HEK293 (cell line): ENCODE results near the gene IFT43.

Experiments used
- BCL11A ChIP-seq: fragments of 450-650 bp; formaldehyde crosslinking; IDR thresholded peaks from 2 replicates; pipeline ENCODE4 v1.5.1; 2016; ENCODE audit warnings: low read depth, missing biosample characterization, missing genetic modification characterization
- KLF16 ChIP-seq: fragments of 450-650 bp; formaldehyde crosslinking; IDR thresholded peaks from 2 replicates; pipeline ENCODE4 v1.5.1; 2017; ENCODE audit warnings: missing biosample characterization, missing genetic modification characterization
- KLF9 ChIP-seq: fragments of 450-650 bp; formaldehyde crosslinking; IDR thresholded peaks from 2 replicates; pipeline ENCODE4 v1.5.1; 2016; ENCODE audit warnings: missing biosample characterization, missing genetic modification characterization, low read depth
- TCF7L2 ChIP-seq: IDR thresholded peaks from 2 replicates; pipeline ENCODE4 v1.6.1; 2011; ENCODE audit warnings: low read depth, mild to moderate bottlenecking, inconsistent platforms, low read length, moderate library complexity, borderline replicate concordance
- ZNF707 ChIP-seq: fragments of 450-650 bp; formaldehyde crosslinking; IDR thresholded peaks from 2 replicates; pipeline ENCODE4 v1.5.1; 2016; ENCODE audit warnings: missing biosample characterization, missing genetic modification characterization
- TF ChIP-seq, protein P1 (sequence below): sonication (generic); formaldehyde crosslinking; IDR thresholded peaks from 2 replicates; pipeline ENCODE4 v1.8.1; 2022; ENCODE audit warnings: mild to moderate bottlenecking, moderate library complexity, missing genetic modification reagents
- TF ChIP-seq, protein P2 (sequence below): fragments of 450-650 bp; formaldehyde crosslinking; conservative IDR thresholded peaks from 2 replicates; pipeline ENCODE4 v1.5.1; 2016; ENCODE audit warnings: low read depth, missing biosample characterization, missing genetic modification characterization
- TF ChIP-seq, protein P3 (sequence below): fragments of 450-650 bp; formaldehyde crosslinking; IDR thresholded peaks from 2 replicates; pipeline ENCODE4 v1.5.1; 2016; ENCODE audit warnings: missing biosample characterization, missing genetic modification characterization
- TF ChIP-seq, protein P4 (sequence below): fragments of 450-650 bp; formaldehyde crosslinking; IDR thresholded peaks from 2 replicates; pipeline ENCODE4 v1.5.1; 2016; ENCODE audit warnings: missing biosample characterization, missing genetic modification characterization
- TF ChIP-seq, protein P5 (sequence below): fragments of 450-650 bp; formaldehyde crosslinking; IDR thresholded peaks from 2 replicates; pipeline ENCODE4 v1.5.1; 2016; ENCODE audit warnings: missing biosample characterization, missing genetic modification characterization
- TF ChIP-seq, protein P6 (sequence below): fragments of 450-650 bp; formaldehyde crosslinking; IDR thresholded peaks from 2 replicates; pipeline ENCODE4 v1.5.1; 2017; ENCODE audit warnings: missing biosample characterization, missing genetic modification characterization
- TF ChIP-seq, protein P7 (sequence below): fragments of 450-650 bp; formaldehyde crosslinking; optimal IDR thresholded peaks from 2 replicates; pipeline ENCODE3; 2016; ENCODE audit warnings: missing biosample characterization, mild to moderate bottlenecking, missing genetic modification characterization
- TF ChIP-seq, protein P8 (sequence below): fragments of 450-650 bp; formaldehyde crosslinking; IDR thresholded peaks from 2 replicates; pipeline ENCODE4 v1.5.1; 2016; ENCODE audit warnings: missing biosample characterization, missing genetic modification characterization

DNA sequence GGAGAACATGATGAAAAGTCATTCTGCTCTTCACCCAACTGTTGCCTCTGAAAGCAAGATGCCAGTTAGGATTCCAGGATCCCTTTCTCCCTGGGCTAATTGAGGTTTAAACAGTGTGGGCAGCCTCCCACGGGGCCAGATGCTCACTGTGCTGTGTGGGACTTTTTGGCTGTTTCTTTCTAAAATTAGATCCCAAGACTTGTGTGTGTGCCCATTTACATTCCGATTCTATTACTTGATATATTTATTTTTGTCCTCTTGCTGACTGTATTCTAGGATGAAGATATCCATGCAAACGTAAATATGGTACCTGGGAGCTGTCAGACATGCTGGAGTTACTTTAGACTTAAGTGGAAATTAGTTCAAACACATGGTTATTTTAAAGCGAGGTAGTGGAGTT lies 6.2 kb downstream of the IFT43 start:
- TF ChIP-seq, protein P1, sequence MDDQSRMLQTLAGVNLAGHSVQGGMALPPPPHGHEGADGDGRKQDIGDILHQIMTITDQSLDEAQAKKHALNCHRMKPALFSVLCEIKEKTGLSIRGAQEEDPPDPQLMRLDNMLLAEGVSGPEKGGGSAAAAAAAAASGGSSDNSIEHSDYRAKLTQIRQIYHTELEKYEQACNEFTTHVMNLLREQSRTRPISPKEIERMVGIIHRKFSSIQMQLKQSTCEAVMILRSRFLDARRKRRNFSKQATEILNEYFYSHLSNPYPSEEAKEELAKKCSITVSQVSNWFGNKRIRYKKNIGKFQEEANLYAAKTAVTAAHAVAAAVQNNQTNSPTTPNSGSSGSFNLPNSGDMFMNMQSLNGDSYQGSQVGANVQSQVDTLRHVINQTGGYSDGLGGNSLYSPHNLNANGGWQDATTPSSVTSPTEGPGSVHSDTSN (CRISPR knock-in tag) = no peak
- TF ChIP-seq, protein P2, sequence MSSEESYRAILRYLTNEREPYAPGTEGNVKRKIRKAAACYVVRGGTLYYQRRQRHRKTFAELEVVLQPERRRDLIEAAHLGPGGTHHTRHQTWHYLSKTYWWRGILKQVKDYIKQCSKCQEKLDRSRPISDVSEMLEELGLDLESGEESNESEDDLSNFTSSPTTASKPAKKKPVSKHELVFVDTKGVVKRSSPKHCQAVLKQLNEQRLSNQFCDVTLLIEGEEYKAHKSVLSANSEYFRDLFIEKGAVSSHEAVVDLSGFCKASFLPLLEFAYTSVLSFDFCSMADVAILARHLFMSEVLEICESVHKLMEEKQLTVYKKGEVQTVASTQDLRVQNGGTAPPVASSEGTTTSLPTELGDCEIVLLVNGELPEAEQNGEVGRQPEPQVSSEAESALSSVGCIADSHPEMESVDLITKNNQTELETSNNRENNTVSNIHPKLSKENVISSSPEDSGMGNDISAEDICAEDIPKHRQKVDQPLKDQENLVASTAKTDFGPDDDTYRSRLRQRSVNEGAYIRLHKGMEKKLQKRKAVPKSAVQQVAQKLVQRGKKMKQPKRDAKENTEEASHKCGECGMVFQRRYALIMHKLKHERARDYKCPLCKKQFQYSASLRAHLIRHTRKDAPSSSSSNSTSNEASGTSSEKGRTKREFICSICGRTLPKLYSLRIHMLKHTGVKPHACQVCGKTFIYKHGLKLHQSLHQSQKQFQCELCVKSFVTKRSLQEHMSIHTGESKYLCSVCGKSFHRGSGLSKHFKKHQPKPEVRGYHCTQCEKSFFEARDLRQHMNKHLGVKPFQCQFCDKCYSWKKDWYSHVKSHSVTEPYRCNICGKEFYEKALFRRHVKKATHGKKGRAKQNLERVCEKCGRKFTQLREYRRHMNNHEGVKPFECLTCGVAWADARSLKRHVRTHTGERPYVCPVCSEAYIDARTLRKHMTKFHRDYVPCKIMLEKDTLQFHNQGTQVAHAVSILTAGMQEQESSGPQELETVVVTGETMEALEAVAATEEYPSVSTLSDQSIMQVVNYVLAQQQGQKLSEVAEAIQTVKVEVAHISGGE (tag by site-specific recombination) = no peak
- TF ChIP-seq, protein P3, sequence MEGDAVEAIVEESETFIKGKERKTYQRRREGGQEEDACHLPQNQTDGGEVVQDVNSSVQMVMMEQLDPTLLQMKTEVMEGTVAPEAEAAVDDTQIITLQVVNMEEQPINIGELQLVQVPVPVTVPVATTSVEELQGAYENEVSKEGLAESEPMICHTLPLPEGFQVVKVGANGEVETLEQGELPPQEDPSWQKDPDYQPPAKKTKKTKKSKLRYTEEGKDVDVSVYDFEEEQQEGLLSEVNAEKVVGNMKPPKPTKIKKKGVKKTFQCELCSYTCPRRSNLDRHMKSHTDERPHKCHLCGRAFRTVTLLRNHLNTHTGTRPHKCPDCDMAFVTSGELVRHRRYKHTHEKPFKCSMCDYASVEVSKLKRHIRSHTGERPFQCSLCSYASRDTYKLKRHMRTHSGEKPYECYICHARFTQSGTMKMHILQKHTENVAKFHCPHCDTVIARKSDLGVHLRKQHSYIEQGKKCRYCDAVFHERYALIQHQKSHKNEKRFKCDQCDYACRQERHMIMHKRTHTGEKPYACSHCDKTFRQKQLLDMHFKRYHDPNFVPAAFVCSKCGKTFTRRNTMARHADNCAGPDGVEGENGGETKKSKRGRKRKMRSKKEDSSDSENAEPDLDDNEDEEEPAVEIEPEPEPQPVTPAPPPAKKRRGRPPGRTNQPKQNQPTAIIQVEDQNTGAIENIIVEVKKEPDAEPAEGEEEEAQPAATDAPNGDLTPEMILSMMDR (tag by site-specific recombination) = no peak
- TF ChIP-seq, protein P4, sequence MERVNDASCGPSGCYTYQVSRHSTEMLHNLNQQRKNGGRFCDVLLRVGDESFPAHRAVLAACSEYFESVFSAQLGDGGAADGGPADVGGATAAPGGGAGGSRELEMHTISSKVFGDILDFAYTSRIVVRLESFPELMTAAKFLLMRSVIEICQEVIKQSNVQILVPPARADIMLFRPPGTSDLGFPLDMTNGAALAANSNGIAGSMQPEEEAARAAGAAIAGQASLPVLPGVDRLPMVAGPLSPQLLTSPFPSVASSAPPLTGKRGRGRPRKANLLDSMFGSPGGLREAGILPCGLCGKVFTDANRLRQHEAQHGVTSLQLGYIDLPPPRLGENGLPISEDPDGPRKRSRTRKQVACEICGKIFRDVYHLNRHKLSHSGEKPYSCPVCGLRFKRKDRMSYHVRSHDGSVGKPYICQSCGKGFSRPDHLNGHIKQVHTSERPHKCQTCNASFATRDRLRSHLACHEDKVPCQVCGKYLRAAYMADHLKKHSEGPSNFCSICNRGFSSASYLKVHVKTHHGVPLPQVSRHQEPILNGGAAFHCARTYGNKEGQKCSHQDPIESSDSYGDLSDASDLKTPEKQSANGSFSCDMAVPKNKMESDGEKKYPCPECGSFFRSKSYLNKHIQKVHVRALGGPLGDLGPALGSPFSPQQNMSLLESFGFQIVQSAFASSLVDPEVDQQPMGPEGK (tag by site-specific recombination) = no peak
- TF ChIP-seq, protein P5, sequence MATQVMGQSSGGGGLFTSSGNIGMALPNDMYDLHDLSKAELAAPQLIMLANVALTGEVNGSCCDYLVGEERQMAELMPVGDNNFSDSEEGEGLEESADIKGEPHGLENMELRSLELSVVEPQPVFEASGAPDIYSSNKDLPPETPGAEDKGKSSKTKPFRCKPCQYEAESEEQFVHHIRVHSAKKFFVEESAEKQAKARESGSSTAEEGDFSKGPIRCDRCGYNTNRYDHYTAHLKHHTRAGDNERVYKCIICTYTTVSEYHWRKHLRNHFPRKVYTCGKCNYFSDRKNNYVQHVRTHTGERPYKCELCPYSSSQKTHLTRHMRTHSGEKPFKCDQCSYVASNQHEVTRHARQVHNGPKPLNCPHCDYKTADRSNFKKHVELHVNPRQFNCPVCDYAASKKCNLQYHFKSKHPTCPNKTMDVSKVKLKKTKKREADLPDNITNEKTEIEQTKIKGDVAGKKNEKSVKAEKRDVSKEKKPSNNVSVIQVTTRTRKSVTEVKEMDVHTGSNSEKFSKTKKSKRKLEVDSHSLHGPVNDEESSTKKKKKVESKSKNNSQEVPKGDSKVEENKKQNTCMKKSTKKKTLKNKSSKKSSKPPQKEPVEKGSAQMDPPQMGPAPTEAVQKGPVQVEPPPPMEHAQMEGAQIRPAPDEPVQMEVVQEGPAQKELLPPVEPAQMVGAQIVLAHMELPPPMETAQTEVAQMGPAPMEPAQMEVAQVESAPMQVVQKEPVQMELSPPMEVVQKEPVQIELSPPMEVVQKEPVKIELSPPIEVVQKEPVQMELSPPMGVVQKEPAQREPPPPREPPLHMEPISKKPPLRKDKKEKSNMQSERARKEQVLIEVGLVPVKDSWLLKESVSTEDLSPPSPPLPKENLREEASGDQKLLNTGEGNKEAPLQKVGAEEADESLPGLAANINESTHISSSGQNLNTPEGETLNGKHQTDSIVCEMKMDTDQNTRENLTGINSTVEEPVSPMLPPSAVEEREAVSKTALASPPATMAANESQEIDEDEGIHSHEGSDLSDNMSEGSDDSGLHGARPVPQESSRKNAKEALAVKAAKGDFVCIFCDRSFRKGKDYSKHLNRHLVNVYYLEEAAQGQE (tag by site-specific recombination) = no peak
- TF ChIP-seq TCF7L2 = no peak
- TF ChIP-seq BCL11A (tag by site-specific recombination) = no peak
- TF ChIP-seq, protein P6, sequence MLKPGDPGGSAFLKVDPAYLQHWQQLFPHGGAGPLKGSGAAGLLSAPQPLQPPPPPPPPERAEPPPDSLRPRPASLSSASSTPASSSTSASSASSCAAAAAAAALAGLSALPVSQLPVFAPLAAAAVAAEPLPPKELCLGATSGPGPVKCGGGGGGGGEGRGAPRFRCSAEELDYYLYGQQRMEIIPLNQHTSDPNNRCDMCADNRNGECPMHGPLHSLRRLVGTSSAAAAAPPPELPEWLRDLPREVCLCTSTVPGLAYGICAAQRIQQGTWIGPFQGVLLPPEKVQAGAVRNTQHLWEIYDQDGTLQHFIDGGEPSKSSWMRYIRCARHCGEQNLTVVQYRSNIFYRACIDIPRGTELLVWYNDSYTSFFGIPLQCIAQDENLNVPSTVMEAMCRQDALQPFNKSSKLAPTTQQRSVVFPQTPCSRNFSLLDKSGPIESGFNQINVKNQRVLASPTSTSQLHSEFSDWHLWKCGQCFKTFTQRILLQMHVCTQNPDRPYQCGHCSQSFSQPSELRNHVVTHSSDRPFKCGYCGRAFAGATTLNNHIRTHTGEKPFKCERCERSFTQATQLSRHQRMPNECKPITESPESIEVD (tag by site-specific recombination) = no peak
- no peak for TF ChIP-seq ZNF707 (tag by site-specific recombination)
- TF ChIP-seq, protein P7, sequence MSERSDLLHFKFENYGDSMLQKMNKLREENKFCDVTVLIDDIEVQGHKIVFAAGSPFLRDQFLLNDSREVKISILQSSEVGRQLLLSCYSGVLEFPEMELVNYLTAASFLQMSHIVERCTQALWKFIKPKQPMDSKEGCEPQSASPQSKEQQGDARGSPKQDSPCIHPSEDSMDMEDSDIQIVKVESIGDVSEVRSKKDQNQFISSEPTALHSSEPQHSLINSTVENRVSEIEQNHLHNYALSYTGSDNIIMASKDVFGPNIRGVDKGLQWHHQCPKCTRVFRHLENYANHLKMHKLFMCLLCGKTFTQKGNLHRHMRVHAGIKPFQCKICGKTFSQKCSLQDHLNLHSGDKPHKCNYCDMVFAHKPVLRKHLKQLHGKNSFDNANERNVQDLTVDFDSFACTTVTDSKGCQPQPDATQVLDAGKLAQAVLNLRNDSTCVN (tag by site-specific recombination) = no peak
- TF ChIP-seq, protein P8, sequence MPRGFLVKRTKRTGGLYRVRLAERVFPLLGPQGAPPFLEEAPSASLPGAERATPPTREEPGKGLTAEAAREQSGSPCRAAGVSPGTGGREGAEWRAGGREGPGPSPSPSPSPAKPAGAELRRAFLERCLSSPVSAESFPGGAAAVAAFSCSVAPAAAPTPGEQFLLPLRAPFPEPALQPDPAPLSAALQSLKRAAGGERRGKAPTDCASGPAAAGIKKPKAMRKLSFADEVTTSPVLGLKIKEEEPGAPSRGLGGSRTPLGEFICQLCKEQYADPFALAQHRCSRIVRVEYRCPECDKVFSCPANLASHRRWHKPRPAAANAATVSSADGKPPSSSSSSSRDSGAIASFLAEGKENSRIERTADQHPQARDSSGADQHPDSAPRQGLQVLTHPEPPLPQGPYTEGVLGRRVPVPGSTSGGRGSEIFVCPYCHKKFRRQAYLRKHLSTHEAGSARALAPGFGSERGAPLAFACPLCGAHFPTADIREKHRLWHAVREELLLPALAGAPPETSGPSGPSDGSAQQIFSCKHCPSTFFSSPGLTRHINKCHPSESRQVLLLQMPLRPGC (tag by site-specific recombination) = no peak
- no peak for TF ChIP-seq KLF16 (tag by site-specific recombination)
- TF ChIP-seq KLF9 = no peak
